Amniotic epithelial cell (primary cell): ENCODE data around the gene C19orf73.

Experiments
- DNase-seq: peaks from one replicate; pipeline ENCODE4 v3.0.0-alpha.2; 2010; ENCODE audit warnings: low read depth

The C19orf73 gene

DNA sequence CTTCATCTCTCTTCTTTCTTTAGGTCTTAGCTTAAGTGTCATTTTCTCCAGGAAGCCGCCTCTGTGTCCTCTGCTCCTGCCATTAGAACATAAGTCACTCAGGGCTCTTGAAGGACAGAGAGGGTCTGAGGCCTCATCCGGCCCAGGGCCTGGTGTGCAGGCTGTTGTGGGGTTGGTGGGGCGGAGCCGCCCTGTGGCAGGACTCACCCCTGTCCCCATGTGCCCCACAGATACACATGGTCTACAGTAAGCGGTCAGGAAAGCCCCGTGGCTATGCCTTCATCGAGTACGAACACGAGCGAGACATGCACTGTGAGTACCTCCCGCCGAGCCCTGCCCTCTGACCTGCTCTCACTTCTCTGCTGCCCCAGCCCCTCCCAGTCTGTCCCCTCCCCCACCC lies 17.8 kb downstream of the C19orf73 start:
- no peak for DNase-seq

DNA sequence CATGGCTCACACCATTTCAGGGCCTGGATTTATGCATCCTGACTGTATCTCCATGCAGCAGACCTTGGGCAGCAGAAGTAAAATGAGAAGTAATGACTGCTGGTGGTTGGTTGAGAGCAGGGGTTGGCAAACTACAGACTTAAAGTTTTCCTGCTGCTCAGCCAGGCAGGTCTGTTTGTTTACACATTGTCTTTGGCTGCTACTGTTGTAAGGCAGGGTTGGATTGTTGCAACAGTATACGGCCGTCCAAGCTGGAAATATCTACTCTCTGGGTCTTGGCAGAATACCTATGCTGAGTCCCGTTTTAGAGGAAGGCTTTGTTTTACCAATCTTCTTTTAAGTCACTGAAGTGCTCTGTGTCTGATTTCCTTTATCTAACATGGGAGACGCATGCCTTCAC lies 20.1 kb downstream of the C19orf73 start:
- DNase-seq = no peak

DNA sequence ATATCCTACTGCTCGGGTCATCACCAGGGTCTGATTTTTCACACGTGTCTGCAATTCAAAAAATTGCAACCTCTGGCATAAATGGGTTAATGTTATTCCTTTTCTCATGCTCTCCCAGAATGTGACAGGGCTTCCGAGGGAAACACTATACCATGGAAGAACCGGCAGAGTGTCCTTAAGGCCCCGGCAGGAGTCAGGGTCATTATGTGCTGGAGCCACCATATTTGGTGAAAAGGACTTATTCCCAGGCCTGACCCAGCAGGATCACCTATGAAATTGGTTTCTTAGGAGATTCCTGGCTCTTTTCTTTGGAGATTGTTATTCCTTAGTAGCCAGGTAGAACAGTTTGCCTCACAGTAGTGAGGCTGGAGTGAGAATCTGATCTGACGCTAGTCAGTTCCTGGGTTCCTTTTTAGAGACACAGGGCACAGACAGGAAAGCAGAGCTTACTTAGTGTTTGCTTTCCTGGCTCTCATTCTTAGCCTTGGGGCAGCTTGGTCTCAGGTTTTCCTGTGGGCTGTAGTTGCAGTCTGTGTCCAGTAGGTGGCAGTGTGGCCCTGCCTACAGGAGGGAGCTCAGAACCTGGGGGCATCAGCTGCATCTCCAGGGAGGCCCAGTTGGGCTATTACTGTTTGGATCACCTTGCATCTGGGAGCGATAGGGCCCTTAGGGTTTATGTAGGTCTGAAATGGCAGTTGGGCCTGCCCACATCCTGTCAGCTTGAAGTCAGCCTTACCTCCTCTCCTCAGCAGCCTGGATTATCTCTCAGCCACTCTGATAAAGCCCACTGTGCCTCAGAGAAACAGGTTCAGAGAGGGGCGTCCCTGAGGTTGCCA lies 21.3 kb downstream of the C19orf73 start:
- DNase-seq = peak; percentile 52

DNA sequence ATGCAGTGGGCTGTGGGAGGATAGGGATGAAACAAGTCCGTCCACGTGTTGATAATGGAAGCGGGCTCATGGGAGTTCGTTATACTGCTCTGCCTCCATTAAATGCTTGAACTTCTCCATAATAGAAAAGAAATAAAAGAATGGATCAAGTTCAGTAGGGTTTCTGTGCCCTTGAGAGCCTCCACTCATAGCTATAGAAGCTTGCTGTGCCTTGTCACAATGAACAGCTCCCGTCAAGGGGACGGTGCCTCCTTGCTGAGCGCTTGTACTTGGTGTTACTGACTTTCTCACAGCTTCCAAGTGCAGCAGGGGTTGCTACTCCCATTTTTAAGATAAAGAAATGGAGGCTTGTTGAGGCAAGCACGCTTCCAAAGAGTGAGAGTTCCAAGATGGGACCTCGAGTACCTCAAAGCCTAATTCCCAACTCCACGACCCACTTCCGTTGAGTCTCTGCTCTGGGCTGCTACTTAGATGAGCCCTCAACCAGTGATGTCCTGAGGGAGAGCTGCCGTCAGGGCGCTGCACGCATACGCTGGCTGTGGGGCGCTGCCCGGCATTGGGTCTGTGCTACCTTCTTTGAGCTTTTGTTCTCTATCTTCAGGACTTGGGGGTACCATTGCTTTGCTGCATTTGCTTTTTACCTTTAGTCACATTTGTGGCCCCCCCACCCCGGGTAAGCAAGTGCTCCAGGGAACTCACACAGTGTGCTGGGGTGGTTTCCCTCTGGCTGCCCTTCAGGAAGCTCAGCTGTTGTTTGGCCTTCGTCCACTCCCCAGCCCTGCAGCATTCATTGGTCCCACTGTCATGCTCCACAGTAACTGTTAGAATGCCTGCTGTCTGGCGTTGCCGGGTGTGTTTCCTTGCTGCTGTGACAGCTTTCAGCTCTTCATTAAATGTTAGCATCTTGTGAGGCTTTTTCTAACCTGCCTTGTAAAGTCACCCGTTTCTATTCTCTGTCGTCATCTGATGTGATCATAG lies 24.1 kb downstream of the C19orf73 start:
- no peak for DNase-seq

DNA sequence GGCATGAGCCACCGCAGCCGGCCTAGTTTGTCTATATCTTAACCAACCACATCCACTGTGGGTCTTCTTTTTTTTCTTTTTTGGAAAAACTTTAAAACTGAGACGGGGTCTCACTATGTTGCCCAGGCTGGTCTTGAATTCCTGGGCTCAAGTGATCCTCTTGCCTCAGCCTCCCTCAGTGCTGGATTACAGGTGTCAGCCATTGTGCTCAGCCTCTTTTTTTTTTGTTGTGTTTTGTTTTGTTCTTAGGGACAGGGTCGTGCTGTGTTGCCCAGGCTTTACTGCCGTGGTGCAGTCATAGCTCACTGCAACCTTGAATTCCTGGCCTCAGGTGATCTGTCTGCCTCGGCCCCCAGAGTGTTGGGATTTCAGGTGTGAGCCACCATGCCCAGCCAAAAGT lies 26.3 kb downstream of the C19orf73 start:
- DNase-seq = no peak

DNA sequence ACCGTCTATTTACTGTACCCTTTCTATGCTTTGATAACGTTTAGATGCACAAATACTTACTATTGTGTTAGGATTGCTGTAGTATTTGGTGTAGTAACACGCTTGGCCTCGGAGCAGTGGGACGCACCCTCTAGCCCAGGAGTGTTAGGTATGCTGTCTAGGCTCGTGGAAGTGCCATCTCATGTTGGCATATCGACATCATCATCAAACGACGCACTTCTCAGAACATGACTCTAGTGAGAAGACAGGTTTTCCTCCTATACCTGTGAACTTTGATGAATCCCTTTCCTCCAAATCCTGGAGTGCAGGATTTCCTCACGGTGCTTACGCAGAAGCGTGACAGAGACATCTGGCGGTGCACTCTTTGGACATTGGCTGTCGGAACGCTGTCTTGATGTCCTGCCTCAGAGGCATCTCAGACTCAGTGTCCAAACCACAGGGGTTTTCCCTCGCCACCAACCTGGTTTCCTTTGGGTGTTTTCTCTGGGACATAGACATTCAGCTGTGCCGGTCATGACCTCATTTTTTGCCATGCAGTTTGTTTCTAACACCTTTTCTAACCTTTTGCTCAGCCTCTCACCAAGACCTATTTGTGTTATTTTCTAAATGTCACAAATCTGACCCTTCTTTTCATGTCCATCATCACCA lies 27.4 kb downstream of the C19orf73 start:
- no peak for DNase-seq

DNA sequence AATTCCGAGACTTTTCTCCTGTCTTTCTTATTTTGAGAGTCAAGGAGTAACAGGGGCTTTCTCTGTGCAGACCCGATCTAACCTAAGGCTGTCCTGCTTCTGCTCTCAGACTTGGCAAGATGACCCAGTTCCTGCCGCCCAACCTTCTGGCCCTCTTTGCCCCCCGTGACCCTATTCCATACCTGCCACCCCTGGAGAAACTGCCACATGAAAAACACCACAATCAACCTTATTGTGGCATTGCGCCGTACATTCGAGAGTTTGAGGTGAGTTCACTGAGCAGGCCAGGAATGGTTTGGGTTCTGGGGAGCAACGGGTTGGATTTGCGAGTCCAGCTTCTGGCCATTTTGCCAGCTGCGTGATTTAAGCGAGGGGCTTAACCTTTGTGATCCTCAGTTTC lies 32.6 kb downstream of the C19orf73 start:
- no peak for DNase-seq

DNA sequence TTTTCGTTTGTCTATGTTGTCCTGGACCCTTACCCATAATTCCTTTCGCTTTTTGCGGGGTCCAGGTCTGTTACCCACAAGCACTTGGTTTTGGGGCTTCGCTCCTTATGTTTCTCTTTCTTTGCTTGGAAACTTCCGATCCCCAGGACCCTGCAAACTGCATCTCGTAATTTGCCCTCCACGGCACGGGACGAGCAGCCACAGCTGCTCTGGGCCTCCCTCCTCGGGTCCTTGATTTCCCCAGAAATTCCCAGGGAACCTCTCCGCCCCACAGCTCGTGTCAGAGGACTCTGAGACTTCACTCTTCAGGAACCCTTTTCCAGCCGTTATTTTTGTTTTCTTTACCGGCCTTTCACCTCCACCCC lies 33.1 kb downstream of the C19orf73 start:
- no peak for DNase-seq

DNA sequence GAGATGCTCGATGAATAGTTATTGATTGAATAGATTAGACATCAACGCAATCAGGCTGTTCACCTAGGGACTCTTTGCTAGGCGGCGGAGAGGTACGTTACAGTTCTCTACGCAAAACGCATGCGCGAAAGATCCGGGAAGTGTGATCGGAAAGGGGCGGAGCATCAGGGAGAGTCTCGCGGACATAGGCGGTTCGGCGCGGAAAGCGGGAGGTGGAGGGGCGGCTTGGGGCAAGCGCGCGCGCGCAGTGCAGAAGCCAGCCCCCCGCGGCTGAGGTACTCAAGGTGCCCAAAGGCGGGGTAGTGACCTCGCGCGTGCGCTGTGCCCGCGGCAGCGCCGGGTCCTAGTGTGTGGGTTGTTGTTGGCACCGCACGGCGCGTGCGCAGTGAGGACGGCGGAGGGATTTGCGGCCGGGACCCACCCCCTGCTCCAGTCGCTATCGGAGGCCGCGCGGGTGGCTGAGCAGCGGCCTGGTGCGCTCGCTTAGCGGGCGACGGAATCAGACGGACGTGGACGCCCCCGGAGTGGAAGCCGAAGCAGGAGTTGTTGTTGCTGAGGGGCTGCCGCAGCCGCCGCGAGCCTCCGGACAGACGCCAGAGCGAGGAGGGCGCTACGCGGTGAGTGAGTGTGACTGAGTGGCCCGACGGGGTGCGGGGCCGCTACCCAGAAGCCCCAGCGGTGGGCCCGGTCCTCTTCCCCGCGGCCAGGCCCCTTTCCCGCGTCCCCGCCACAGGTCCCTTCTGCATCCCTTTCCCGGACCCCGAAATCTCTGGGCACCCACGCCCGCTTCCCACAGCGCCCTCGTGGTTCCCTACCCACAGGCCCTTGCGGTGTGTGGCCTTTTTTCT lies 33.7 kb downstream of the C19orf73 start, which contains the start of gene SNRNP70:
Gene SNRNP70 (plus strand): TSS at position 432 of the 848 bp plus-strand sequence. CDS start 964 bp downstream, outside the sequence.
- peak; percentile 99 for DNase-seq

DNA sequence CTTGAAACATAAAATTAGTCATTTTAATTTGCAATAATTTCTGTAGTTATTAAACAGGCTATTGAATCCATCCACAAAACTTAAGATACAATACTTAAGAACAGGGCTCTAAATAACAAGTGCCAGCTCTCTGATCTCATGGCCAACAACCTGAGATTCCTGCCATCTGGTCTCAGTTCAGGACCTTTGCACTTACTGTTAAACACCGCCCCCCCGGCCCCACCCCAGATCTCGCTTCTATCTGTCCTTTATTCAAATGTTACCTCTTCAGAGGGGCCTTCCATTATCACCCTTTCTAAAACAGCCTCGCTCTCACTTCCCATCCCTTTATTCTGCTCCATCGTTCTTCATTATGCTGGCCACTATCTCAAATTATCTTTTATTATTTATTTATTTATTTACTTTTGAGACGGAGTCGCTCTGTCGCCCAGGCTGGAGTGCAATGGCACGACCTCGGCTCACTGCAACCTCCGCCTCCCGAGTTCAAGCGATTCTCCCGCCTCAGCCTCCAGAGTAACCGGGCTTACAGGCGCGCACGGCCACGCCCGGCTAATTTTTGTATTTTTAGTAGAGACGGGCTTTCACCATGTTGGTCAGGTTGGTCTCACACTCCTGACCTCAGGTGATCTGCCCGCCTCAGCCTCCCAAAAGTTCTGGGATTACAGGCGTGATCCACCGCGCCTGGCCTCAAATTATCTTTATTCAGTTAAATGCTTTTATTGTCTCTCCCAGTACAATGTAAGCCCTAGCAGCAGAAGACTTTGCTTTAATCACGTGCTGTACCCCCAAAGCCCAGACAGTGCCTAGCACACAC lies 34.5 kb downstream of the C19orf73 start:
- DNase-seq = no peak

DNA sequence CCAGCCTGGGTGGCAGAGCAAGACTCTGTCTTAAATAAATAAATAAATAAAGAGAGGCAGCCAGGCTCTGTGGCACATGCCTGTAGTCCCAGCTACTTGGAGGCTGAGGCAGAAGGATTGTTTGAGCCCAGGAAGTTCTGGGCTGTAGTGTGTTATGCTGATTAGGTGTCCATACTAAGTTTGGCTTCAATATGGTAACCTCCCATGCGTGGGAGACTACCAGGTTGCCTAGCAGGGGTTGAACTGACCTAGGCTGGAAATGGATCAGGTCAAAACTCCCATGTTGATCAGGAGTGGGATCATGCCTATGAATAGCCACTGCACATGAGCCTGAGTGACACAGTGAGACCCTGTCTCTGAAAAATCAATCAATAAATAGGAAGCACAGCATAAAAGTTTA lies 37.7 kb downstream of the C19orf73 start:
- DNase-seq = no peak

DNA sequence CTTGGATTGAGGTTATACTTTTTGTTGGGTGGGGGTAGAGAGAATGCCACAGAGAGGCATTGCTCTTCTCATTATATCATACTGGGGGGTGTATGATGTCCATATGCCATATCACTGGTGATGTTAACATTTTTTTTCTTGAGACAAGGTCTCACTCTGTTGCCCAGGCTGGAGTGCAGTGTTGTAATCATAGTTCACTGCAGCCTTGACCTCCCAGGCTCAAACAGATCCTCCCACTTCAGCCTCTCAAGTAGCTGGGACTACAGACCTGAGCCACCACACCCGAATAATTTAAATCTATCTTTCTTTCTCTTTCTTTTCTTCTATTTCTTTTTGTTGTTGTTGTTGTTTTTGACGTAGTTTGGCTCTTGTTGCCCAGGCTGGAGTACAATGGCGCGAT lies 38.6 kb downstream of the C19orf73 start:
- no peak for DNase-seq

DNA sequence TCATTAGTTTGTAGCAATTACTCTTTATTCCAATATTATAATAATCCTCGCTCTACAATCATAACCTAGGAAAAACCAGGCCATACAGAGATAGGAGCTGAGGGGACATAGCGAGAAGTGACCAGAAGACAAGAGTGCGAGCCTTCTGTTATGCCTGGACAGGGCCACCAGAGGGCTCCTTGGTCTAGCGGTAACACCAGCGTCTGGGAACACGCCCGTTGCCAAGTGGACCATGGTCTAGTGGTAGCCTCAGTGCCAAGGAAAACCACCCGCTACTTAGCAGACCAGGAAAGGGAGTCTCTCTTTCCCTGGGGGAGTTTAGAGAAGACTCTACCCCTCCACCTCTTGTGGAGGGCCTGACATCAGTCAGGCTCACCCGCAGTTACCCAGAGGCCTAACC lies 44.1 kb downstream of the C19orf73 start:
- peak; percentile 52 for DNase-seq

DNA sequence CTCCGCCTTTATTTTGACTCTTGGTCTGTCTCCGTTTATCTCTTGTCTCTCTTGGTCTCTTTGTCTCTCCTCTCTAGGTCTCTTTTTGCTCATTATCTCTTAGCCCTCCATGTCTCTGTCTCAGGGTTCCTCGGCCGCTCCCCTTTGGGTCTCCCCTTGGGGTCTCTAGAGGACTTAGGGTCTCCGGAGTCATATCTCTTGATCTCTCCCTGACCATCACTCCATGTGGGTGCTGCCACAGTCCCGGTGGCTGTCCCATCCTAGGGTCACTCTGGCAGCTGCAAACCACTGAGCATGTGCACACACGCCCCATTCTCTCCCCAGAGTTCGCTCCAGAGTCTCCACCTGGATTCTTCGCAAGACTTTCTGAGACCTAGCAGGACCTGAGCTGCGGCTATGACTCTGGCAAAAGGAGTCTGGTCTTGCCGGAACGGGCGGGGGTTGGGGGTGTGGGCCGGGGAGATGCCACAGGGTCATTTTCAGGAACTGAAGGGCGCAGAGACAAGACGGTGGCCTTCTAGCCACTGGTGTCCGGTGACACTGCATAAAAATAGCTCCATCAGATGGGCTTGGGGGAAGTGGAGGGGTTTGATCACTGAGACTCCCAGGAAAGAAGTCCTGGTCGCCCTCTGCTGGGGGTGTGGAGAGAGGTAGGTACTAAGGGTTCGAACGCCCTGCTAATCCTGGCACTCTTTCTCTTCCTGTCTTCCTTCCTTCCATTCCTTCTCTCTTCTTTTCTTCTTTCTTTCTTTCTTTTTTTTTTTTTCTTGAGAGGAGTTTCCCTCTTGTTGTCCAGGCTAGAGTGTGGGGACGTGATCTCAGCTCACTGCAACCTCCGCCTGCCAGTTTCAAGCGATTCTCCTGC lies 45.2 kb downstream of the C19orf73 start:
- DNase-seq = no peak

DNA sequence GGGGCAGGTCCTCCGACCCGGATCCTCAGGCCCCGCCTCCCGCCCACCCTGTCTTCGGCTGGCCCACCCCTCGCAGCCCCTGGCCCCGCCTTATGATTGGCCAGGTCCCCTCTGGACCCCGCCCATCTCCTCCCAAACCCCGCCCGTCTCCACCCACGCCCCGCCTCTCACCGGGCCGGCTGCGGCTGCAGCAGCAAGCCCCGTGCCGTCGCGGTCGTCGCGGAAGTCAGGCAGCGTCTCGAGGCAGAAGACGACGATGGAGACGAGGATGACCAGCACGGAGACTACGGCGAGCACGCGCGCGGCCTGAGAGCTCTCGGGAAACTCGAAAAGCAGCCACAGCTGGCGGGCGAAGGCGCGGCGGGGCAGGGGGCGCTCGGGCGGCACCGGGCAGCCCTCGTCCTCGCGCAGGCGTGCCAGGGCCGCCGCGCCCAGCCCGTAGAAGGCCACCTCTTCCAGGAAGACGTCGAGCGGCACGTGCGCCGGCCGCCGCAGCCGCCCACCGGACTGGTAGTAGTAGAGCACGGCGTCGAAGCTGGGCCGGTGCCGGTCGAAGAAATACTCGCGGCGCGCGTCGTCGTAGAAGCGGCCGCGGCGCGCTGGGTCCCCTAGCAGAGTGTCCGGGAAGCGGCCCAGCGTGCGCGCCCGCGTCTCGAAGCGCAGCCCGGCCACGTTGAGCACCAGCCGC lies 46.9 kb downstream of the C19orf73 start:
- no peak for DNase-seq

DNA sequence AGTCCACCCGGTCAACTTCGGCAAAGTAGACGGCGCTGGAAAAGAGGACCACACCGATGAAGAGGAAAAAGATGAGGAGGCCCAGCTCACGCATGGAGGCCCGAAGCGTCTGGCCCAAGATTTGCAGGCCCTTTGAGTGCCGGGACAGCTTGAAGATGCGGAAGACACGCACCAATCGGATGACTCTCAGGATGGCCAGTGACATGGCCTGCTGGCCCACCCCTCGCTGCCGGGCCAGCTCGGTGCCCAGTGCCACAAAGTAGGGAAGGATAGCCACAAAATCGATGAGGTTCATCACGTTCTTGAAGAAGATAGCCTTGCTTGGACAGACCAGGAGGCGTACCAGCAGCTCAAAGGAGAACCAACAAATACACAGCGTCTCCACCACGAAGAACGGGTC lies 48.5 kb downstream of the C19orf73 start:
- no peak for DNase-seq

DNA sequence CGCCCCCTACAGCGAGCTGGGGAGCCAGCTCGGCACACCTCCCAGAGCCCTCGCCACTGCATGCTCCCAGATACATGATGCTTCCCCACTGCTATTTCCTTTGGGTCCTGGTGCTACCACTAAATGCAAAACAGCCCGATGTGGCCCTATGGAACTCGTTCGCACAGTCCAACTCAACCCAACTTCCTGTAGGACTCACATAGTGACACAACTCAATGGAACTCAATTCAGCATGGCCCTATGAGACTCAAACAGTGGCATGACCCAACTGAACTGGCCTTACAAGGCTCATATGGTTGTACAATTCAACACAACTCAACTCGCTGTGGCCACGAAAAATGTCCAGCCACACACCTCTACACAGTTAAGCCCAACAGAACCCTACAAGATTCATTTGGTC lies 49.9 kb downstream of the C19orf73 start:
- no peak for DNase-seq
